ENCODE results near the gene RASAL2.

- TF ChIP-seq CTCF (conservative IDR thresholded peaks at IDR 0.05 in 1 of 2, IDR thresholded peaks at IDR 0.05 in 1 of 2; ENCODE audit: extremely low read depth in 1 of 2, insufficient read depth in 1 of 2, low read depth in 1 of 2, low read length in 2 of 2) (no peak), EZH2 (IDR thresholded peaks at IDR 0.05; ENCODE audit: borderline replicate concordance, low read length) (no peak)
These were observed 1.1 kb downstream of the RASAL2 start for GRCh38 chr1:178094739-178095645.

All from mammary epithelial cell (primary cell).